Fibroblast of skin of abdomen (primary cell): Measurements from ENCODE around the gene ARID1B.
"Not testable (repeated sequence)": the region's sequence is repeated elsewhere in the genome, so short reads cannot be mapped to it uniquely, and the experiment has no call there.

Source experiments
- DNase-seq: peaks from one replicate; pipeline ENCODE4 v3.0.0-alpha.2; 2013

The ARID1B gene

DNA sequence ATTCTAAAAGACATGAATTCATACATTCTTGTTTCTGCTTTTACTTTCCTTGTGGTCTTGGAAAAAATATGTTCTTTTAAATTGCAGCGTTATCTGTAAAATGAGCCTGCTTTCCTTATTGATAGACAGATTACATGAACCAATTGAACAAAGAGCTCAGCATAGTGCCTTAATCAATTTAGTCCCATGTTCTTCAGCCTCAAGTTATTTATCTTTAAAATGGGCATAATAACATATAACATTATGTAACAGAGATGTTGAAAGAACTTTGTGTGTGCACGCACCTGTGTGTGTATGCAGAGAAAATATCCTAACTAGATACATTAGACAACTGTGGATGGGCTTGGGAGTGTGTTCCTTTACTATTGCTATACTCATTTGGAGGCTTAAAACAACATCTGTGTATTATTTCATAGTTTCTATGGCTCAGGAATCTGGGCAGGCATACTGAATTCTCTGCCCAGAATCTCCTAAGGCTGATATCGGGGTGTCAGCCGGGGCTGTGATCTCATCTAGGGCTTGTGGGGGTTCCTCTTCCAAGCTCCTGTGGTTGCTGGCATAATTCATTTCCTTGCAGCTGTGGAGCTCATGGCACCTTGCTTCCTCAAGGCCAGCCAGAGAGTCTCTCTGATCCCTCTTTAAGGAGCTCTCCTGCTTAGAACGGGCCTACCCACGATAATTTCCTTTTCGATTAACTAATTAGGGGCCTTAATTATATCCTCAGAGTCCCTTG is 194.1 kb downstream of the ARID1B start:
- DNase-seq, result no peak

GRCh38 chr6:156972145-156972544 is 195.0 kb downstream of the ARID1B start:
- no peak for DNase-seq

- DNase-seq, result no peak
Measured at GRCh38 chr6:156974830-156975261, 197.7 kb downstream of the ARID1B start.

- DNase-seq, result no peak
Measured at GRCh38 chr6:156975414-156975813, 198.2 kb downstream of the ARID1B start.

DNA sequence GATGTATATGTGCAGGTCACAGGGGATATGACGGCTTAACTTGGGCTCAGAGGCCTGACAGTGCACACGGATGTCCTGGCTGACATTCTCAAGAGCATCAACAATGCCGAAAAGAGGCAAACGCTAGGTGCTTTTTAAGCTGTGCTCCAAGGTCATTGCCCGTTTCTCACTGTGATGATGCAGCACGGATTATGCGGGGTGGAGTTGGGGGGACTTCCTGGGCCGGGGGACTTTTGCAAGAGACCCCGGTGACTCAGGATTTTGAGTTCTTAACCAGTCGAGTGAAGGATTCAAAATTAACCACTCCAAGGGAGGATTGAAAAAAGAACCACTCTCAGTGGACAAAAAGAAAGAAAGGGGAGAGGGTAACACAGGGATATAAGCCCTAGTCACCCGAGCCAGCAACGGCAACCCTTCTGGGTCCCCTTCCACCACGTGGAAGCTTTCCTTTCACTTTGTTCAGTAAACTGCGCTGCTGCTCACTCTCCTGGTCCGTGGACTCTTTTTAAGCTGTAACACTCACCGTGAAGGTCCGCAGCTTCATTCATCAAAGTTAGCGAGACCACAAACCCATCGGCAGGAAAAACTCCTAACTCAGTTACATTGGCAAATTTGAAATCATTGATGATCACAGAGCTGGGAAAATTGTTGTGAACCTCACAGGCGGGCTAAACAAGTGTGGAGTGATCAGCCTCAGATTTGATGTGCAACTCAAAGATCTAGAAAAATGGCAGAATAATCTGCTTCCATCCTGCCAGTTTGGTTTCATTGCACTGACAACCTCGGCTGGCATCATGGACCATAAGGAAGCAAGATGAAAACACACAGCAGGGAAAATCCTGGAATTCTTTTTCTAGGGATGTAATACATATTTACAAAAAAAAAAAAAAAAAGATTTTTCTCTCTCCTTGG is 199.3 kb downstream of the ARID1B start:
- peak; percentile 40 for DNase-seq

GRCh38 chr6:156977527-156978291 is 200.5 kb downstream of the ARID1B start:
- peak; percentile 72 for DNase-seq

- DNase-seq, result no peak
Measured at GRCh38 chr6:156978948-156979347, 201.8 kb downstream of the ARID1B start.

GRCh38 chr6:156980515-156980914 is 203.3 kb downstream of the ARID1B start:
- DNase-seq, result no peak

DNA sequence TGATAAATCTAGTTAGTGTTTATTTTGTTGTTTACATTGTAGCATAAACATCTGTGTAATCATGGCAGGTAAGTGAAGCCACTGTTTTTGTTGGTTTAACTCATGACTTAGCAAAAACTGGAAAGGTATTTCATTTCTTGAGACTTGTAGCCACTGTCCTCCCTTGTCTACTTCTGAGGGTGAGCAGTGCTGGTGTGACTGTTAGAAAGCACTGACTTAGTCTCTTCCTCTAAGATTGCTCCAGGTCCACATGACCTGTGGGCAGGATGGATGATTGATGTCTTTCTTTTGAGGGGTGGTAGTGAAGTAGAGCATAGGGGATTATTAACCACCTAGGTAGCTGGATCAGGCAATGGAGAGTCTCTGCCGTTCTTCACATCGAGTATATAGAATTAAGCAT is 203.8 kb downstream of the ARID1B start:
- no peak for DNase-seq

- DNase-seq, result no peak
Measured at GRCh38 chr6:156982168-156982567, 205.0 kb downstream of the ARID1B start.

DNA sequence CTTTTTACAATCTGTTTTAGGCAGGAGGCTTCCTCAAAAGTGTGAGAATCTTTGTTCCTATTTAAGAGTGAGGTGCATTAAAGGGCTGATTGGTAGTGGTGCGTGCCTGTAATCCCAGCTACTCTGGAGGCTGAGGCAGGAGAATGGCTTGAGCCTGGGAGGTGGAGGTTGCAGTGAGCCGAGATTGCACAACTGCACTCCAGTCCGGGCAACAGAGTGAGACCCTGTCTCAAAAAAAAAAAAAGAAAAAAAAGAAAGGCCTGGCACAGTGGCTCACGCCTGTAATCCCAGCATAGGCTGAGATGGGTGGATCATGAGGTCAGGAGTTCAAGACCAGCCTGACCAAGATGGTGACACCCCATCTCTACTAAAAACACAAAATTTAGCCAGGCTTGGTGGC is 205.7 kb downstream of the ARID1B start:
- DNase-seq, result not testable (repeated sequence)

DNA sequence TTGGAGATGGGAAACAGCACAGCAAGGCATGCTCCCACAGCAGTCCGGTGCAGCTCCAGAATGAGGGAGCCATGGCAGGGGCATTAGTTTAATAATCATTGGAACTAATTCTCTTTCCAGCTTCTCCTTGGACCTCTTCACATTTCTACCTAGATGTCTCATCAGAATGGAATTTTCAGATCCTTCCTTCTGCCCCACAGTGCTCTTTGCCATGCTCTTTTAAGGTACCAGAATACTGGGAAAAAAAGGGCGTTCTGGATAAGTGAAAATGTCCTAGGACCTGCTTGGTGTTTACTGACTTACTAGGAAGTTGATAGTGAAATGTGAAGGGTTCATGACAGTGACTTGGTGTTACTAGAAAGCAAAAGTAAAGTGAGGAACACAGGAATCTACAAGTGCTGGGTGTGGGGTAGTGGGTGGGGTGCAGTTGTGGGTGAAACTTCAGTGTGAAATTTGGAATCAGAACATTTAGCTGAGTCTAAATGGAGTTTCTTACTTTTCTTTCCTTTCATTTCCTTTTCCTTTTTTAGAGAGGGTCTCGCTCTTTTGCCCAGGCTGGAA is 207.1 kb downstream of the ARID1B start:
- DNase-seq, result no peak

DNA sequence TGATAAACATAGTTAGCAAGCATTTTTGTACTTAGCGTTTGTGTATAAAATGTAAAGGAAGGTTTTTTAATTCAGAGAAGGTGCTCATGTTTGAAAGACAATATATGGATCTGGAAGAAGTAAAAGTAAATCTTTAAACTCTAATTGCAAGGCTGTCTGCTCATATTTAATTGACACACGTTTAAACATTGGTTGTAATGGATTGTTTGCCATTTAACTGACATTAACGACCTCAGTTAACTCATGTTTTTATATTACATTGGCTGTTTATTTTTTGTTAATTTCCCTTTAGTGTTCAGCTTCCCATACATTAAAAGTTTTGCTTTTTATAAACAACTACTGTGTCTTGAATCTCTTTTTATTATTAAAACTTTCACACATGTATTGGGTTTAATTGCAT is 208.1 kb downstream of the ARID1B start:
- DNase-seq, result no peak

- peak; percentile 12 for DNase-seq
Measured at GRCh38 chr6:156988276-156989158, 211.3 kb downstream of the ARID1B start.

- DNase-seq, result no peak
Measured at GRCh38 chr6:156989159-156989806, 212.1 kb downstream of the ARID1B start.

GRCh38 chr6:156992020-156992804 is 215.0 kb downstream of the ARID1B start:
- DNase-seq, result peak; percentile 62

DNA sequence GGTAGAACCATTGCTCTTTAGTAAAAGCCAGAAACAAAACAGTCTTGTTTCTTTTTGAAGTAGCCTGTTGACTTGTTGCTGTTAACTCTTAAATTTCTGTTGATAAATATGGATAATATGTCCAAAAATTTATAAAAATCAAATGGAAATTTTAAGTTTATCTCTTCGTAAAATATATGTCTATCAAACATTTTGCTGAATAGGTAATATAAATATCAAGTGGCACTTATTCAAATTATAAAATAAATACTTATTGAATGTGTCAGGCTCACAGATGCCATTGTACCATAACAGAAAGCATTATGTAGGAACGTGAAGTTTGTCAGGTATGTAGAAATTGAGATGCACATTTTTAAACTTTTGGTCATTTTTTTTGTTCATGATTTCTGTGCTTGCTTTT is 216.5 kb downstream of the ARID1B start:
- DNase-seq, result no peak

- DNase-seq, result no peak
Measured at GRCh38 chr6:156994215-156995076, 217.3 kb downstream of the ARID1B start.

GRCh38 chr6:156995502-156995901 is 218.3 kb downstream of the ARID1B start:
- DNase-seq, result no peak
